ENCODE data around the gene TBL2. TPM values are rescaled to one million over a fixed set of nuclear protein-coding genes. Genes with fewer than 3 reads are reported as not detected.

The TBL2 gene
- total RNA-seq, 1 donor from 2014 or later, result 52.9 TPM

DNA sequence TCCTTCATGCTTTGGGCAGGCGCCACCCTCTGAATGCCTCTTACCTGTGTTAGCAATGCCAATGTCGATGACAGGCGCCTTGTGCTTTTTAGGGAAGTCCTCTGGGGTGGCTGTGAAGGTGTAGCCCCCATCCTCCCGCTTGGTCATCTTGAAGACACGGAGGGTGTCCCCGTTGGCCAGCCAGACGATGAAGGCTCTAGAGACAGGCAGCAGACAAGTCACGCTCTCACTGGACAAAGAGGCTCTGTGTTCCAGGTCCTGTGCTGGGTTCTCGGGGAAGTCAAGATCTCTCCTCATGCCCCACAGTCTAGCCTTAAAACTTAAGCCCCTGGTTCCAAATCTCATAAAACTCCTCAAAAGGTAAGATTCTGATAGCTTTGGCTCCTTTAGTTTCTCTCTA is 5.1 kb downstream of the TBL2 start:
- intact Hi-C loops (cut with DNase I), result no loop called here
- Histone ChIP-seq H3K4me3 (no peak overlapping the region), H3K36me3 (peaks cover 45 to 57% of the 10 kb centered on the region in 2 donors), H3K4me1 (peaks cover 0 to 7% of the 10 kb centered on the region in 2 donors), H3K27me3 (no peaks in the 10 kb centered on the region), H3K27ac (no peak overlapping the region), H3K9me3 (no peaks in the 10 kb centered on the region)
- no peak for DNase-seq (ENCODE audit: low spot score in 2 of 2)
- TF ChIP-seq, protein P1, sequence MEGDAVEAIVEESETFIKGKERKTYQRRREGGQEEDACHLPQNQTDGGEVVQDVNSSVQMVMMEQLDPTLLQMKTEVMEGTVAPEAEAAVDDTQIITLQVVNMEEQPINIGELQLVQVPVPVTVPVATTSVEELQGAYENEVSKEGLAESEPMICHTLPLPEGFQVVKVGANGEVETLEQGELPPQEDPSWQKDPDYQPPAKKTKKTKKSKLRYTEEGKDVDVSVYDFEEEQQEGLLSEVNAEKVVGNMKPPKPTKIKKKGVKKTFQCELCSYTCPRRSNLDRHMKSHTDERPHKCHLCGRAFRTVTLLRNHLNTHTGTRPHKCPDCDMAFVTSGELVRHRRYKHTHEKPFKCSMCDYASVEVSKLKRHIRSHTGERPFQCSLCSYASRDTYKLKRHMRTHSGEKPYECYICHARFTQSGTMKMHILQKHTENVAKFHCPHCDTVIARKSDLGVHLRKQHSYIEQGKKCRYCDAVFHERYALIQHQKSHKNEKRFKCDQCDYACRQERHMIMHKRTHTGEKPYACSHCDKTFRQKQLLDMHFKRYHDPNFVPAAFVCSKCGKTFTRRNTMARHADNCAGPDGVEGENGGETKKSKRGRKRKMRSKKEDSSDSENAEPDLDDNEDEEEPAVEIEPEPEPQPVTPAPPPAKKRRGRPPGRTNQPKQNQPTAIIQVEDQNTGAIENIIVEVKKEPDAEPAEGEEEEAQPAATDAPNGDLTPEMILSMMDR (IDR thresholded peaks at IDR 0.05), result no peak

DNA sequence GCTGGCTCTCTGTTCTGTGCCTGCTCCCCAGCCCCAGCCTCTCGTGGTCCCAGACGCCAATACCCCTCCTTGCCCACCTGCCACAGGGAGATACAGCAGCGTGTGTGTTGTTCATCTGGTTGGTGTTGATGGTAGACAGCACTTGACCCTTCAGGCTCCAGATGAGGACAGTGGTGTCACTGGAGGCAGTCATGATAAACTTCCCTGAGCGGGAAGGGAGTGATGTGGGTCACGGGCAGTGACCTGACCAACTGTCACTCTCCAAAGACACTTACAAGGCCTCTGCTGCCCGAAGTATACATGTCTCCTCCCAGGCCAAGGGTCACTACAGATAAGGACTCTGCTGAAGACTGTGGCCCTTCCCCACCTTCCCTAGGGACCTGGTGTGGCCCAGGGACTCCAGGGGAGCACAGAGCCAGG is 5.6 kb downstream of the TBL2 start:
- DNase-seq (ENCODE audit: low spot score in 2 of 2), result no peak
- H3K36me3 ChIP-seq, result peaks cover 45 to 57% of the 10 kb centered on the region in 2 donors
- H3K27ac ChIP-seq, result no peak overlapping the region
- no peaks in the 10 kb centered on the region for H3K9me3 ChIP-seq
- TF ChIP-seq, protein P1 (IDR thresholded peaks at IDR 0.05), result no peak
- intact Hi-C loops (cut with DNase I), result no loop called here
- no peak overlapping the region for H3K4me3 ChIP-seq
- peaks cover 0 to 7% of the 10 kb centered on the region in 2 donors for H3K4me1 ChIP-seq
- H3K27me3 ChIP-seq, result no peaks in the 10 kb centered on the region

DNA sequence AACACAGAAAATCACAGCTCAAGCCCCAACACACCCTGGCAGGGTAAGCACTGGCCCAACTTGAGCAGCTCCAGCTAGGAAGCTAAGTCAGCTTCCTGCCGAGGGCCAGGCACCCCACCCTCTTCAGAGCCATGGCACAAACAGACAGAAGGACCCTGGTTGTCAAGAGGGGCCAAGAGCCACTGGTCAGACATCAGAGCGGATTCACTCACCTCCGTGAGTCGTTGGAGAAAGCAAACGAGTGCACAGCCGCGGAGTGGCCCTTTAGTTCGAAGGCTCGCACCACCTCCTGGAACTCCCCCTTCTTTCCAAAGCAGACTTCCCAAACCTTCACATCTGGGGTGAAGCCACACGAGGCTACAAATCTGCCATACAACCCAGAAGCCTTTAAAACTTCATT is 7.4 kb downstream of the TBL2 start:
- DNase-seq (ENCODE audit: low spot score in 2 of 2), result no peak
- intact Hi-C loops (cut with DNase I), result no loop called here

DNA sequence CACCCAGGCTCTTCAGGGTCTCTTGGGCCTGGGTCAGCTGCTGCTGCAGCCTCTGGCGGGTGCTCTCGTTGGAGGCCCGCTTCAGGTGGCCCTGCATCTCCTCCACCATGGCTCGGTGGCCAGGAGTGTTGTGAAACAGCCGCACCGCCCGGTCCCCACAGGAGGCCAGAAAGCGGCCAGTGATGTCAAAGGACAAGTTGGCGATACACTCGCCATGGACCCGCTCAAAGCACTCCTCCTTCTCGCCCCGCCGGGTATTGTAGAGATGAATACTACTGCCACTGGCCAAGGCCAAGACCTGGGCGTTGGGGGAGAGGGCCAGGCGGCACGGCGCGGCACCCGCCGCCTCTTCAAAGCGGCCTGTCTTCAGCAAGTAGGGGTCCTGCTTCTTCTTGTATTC is 7.9 kb downstream of the TBL2 start:
- H3K9me3 ChIP-seq, result no peaks in the 10 kb centered on the region
- TF ChIP-seq, protein P1 (IDR thresholded peaks at IDR 0.05), result no peak
- H3K4me3 ChIP-seq, result no peak overlapping the region
- H3K4me1 ChIP-seq, result no peaks in the 10 kb centered on the region
- peaks cover 45 to 57% of the 10 kb centered on the region in 2 donors for H3K36me3 ChIP-seq
- H3K27me3 ChIP-seq, result no peaks in the 10 kb centered on the region
- no peak for DNase-seq (ENCODE audit: low spot score in 2 of 2)
- intact Hi-C loops (cut with DNase I), result no loop called here
- H3K27ac ChIP-seq, result no peak overlapping the region

More for the DNA sequence above, 7.4 kb downstream of the TBL2 start:
- TF ChIP-seq, protein P1 (IDR thresholded peaks at IDR 0.05), result no peak
- Histone ChIP-seq H3K4me3 (no peak overlapping the region), H3K27me3 (no peaks in the 10 kb centered on the region), H3K9me3 (no peaks in the 10 kb centered on the region), H3K36me3 (peaks cover 45 to 57% of the 10 kb centered on the region in 2 donors), H3K4me1 (no peaks in the 10 kb centered on the region), H3K27ac (no peak overlapping the region)

DNA sequence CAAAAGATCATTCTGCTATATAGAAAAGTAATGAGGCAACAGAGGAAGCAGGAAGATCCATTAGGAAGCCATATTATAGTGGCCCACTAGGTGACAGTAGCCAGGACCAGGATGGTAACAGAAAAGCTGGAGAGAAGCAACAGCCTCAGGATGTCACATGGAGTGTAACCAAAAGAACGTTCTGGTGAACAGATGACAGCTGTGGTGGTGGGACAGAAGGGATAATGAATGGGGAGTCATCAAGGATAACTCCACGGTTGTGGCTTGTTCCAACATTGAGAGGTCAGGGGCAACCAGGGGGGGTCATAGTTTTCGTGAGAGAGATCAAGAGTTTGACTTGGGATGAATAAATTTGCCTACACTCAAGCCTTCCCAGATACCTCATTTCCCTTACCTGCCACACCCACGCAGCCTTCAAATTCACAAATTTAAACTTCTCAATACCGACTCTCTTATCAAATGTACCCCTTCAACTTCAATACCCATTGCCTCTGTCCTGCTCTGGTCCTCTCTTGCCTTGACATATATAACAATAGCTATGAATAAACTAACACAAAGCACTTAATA is 9.3 kb downstream of the TBL2 start:
- H3K4me3 ChIP-seq, result no peak overlapping the region
- intact Hi-C loops (cut with DNase I), result no loop called here
- H3K27ac ChIP-seq, result no peak overlapping the region
- peaks cover 42 to 49% of the 10 kb centered on the region in 2 donors for H3K36me3 ChIP-seq
- DNase-seq (ENCODE audit: low spot score in 2 of 2), result no peak
- no peaks in the 10 kb centered on the region for H3K9me3 ChIP-seq
- TF ChIP-seq, protein P1 (IDR thresholded peaks at IDR 0.05), result no peak
- H3K4me1 ChIP-seq, result no peaks in the 10 kb centered on the region
- no peaks in the 10 kb centered on the region for H3K27me3 ChIP-seq

All from ascending aorta (tissue), 2 donors.